SU-DHL-6 (cell line): ENCODE measurements around the gene C15orf62.

Experiments used
- H2AFZ ChIP-seq: fragments of 200-600 bp; sonication (generic); 2 replicates; pipeline ENCODE4 v1.6.1; 2014; ENCODE audit warnings: low read depth, mild to moderate bottlenecking, moderate library complexity, mixed read lengths, antibody characterized with exemption, low read length; ENCODE audit not compliant: severe bottlenecking
- H3F3A ChIP-seq: fragments of 200-600 bp; shearing (Covaris generic); 2 replicates; pipeline ENCODE4 v1.6.0; 2016; ENCODE audit warnings: antibody characterized with exemption, mild to moderate bottlenecking; ENCODE audit not compliant: insufficient read depth
- H3K27ac ChIP-seq: fragments of 200-600 bp; sonication (generic); 2 replicates; pipeline ENCODE4 v1.5.1; 2016; ENCODE audit warnings: low read depth, mild to moderate bottlenecking, low read length, moderate library complexity, mixed read lengths
- H3K27me3 ChIP-seq: fragments of 200-600 bp; sonication (generic), shearing (Covaris generic); 2 replicates; pipeline ENCODE4 v1.6.0; 2014; ENCODE audit warnings: mild to moderate bottlenecking, low read length
- H3K36me3 ChIP-seq: fragments of 200-600 bp; sonication (generic); 2 replicates; pipeline ENCODE4 v1.6.1; 2014; ENCODE audit warnings: mild to moderate bottlenecking, low read length, mixed read lengths
- H3K4me2 ChIP-seq: fragments of 300-600, 200-600 bp; shearing (Covaris generic), sonication (generic); 2 replicates; pipeline ENCODE4 v1.6.0; 2014; ENCODE audit warnings: low read length, low read depth, mild to moderate bottlenecking; ENCODE audit not compliant: poor library complexity, severe bottlenecking
- H3K4me3 ChIP-seq: fragments of 200-600 bp; sonication (generic); 2 replicates; pipeline ENCODE4 v1.5.1; 2014; ENCODE audit warnings: antibody characterized with exemption, low read length, mild to moderate bottlenecking, mixed read lengths; ENCODE audit not compliant: insufficient read depth, poor library complexity, severe bottlenecking
- H3K79me2 ChIP-seq: fragments of 200-600 bp; sonication (generic); 2 replicates; pipeline ENCODE4 v1.6.1; 2014; ENCODE audit warnings: mild to moderate bottlenecking, low read length, moderate library complexity; ENCODE audit not compliant: insufficient read depth
- H3K9ac ChIP-seq: fragments of 200-600 bp; sonication (generic); 2 replicates; pipeline ENCODE4 v1.7.0; 2014; ENCODE audit warnings: mild to moderate bottlenecking, low read length
- H3K9me2 ChIP-seq: fragments of 200-600 bp; sonication (generic); replicated peaks from 2 replicates; pipeline ENCODE4 v1.6.1; 2014; ENCODE audit warnings: low read length; ENCODE audit not compliant: insufficient read depth
- H3K9me3 ChIP-seq: fragments of 200-600 bp; sonication (generic); 2 replicates; pipeline ENCODE4 v1.6.1; 2014; ENCODE audit warnings: low read length, mixed read lengths; ENCODE audit not compliant: insufficient read depth
- H4K20me1 ChIP-seq: fragments of 200-600 bp; sonication (generic); 2 replicates; pipeline ENCODE4 v1.6.1; 2014; ENCODE audit warnings: low read depth, mild to moderate bottlenecking, antibody characterized with exemption, low read length, moderate library complexity, mixed read lengths
- EZH2phosphoT487 ChIP-seq: fragments of 200-600 bp; sonication (generic), shearing (Covaris generic); conservative IDR thresholded peaks from 2 replicates; pipeline ENCODE4 v1.6.1; 2018; ENCODE audit warnings: mild to moderate bottlenecking, antibody characterized with exemption, low read length, moderate library complexity, mixed read lengths
- TF ChIP-seq, protein P1 (sequence below): fragments of 200-600 bp; sonication (generic); IDR thresholded peaks from one replicate; pipeline ENCODE4 v1.5.1; 2017; ENCODE audit warnings: antibody characterized with exemption, mild to moderate bottlenecking, low read length, moderate library complexity; ENCODE audit not compliant: insufficient read depth, poor library complexity, severe bottlenecking

C15orf62 gene

DNA sequence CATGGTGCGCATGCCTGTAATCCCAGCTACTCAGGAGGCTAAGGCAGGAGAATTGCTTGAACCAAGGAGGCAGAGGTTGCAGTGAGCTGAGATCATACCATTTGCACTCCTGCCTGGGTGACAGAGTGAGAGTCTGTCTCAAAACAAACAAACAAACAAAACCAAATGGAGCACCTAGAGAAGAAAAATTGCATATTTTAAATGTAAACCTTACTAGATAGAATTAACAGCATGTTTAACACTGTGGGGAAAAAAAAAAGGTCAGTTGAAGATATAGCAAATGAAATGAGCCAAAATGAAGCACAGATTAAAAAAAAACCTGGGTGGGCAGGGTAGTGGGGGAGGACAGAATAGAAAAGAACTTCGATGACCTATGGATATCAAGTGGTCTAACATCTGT is 51.4 kb downstream of the C15orf62 start:
- Histone ChIP-seq H3K9ac (no peak overlapping the region), H3K4me3 (no peak overlapping the region), H3K27me3 (no peaks in the 10 kb centered on the region), H2AFZ (no peak overlapping the region), H4K20me1 (no peaks in the 10 kb centered on the region), H3F3A (no peaks in the 10 kb centered on the region), H3K27ac (no peak overlapping the region), H3K9me3 (no peaks in the 10 kb centered on the region), H3K4me2 (no peak overlapping the region), H3K9me2 (no peaks in the 10 kb centered on the region), H3K36me3 (no peaks in the 10 kb centered on the region), H3K79me2 (no peaks in the 10 kb centered on the region)
- no peak for TF ChIP-seq EZH2phosphoT487
- TF ChIP-seq, protein P1, sequence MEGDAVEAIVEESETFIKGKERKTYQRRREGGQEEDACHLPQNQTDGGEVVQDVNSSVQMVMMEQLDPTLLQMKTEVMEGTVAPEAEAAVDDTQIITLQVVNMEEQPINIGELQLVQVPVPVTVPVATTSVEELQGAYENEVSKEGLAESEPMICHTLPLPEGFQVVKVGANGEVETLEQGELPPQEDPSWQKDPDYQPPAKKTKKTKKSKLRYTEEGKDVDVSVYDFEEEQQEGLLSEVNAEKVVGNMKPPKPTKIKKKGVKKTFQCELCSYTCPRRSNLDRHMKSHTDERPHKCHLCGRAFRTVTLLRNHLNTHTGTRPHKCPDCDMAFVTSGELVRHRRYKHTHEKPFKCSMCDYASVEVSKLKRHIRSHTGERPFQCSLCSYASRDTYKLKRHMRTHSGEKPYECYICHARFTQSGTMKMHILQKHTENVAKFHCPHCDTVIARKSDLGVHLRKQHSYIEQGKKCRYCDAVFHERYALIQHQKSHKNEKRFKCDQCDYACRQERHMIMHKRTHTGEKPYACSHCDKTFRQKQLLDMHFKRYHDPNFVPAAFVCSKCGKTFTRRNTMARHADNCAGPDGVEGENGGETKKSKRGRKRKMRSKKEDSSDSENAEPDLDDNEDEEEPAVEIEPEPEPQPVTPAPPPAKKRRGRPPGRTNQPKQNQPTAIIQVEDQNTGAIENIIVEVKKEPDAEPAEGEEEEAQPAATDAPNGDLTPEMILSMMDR: no peak
